Stomach (tissue), 4 donors: ENCODE data around the gene MIPEP.

Experiments
- CTCF ChIP-seq, 7 experiments: fragments of 450-650 bp in 4 of 7; fragments of 200-600 bp in 3 of 7; sonication (generic) in 3 of 7; IDR thresholded peaks; one replicate each; pipeline ENCODE4 v1.5.1; 2016 to 2019; ENCODE audit warnings: antibody characterized with exemption in 7 of 7, control low read depth in 2 of 7, mild to moderate bottlenecking in 1 of 7
- POLR2A ChIP-seq, 4 donors: fragments of 450-650 bp; IDR thresholded peaks; one replicate each; pipeline ENCODE4 v1.6.1; 2016; ENCODE audit warnings: antibody characterized with exemption in 4 of 4, control low read depth in 2 of 4, mild to moderate bottlenecking in 1 of 4, moderate library complexity in 1 of 4
- POLR2AphosphoS5 ChIP-seq, 3 donors: sonication (generic); formaldehyde crosslinking; IDR thresholded peaks; one replicate each; pipeline ENCODE4 v1.6.1; 2016; ENCODE audit warnings: antibody characterized with exemption in 3 of 3

- TF ChIP-seq POLR2A (IDR thresholded peaks at IDR 0.05) = no peak
- no peak for TF ChIP-seq CTCF (IDR thresholded peaks at IDR 0.05)
- no peak for TF ChIP-seq POLR2AphosphoS5 (IDR thresholded peaks at IDR 0.05)
These were observed 157.5 kb downstream of the MIPEP start for GRCh38 chr13:23731709-23732108.
